ENCODE data around the gene AQP12B. TPM values are rescaled to one million over a fixed set of nuclear protein-coding genes. Genes with fewer than 3 reads are reported as not detected.

Gene AQP12B
- total and polyA plus RNA-seq, 2 of the 8 experiments (the other 6 are each of a cell fraction or from before 2014, with no cell fraction given) = not detected

- H2AK5ac ChIP-seq (ENCODE audit: low read depth, low read length) = no peak overlapping the region
- no peak overlapping the region; a peak in 1 of 7 replicates for H3K9ac ChIP-seq (replicated peaks in 1 of 4; ENCODE audit: extremely low read depth in 1 of 4, low read depth in 3 of 4, low read length in 3 of 4)
- POLR2A ChIA-PET (ENCODE audit: partially characterized antibody) = no interaction called here
- H4K20me1 ChIP-seq (replicated peaks in 1 of 2; ENCODE audit: control insufficient read depth in 1 of 2, insufficient read depth in 2 of 2, low read length in 2 of 2) = no peaks in the 10 kb centered on the region
- H2BK15ac ChIP-seq (ENCODE audit: low read length) = no peak overlapping the region
- no peak for DNase-seq (ENCODE audit: low read depth in 1 of 2, low spot score in 2 of 2)
- no peak overlapping the region for H3K14ac ChIP-seq (ENCODE audit: insufficient read length)
- H3K79me1 ChIP-seq (ENCODE audit: low read depth, low read length) = no peaks in the 10 kb centered on the region
- H3K23me2 ChIP-seq (ENCODE audit: low read depth, low read length) = no peaks in the 10 kb centered on the region
- 89% methylated on average over 18 of the region's 18 CpGs; no CpG with 5 or more reads in 1 of the 2 experiments for WGBS, 2 experiments (ENCODE audit: extremely low coverage in 1 of 2, insufficient coverage in 1 of 2, insufficient read length in 1 of 2, insufficient replicate concordance in 2 of 2, low coverage in 1 of 2, low lambda C conversion rate in 2 of 2, missing lambda C conversion rate in 1 of 2)
- no peak overlapping the region for H4K91ac ChIP-seq (replicated peaks; ENCODE audit: insufficient read length, low read length)
- FAIRE-seq = no peak
- H3K36me3 ChIP-seq (ENCODE audit: control insufficient read depth in 2 of 4, insufficient read depth in 4 of 4, low read length in 3 of 4) = no peaks in the 10 kb centered on the region
- H2BK120ac ChIP-seq (replicated peaks; ENCODE audit: low read depth, low read length) = no peak overlapping the region
- H3K4me1 ChIP-seq (replicated peaks in 1 of 4; ENCODE audit: control insufficient read depth in 3 of 4, insufficient read depth in 4 of 4, low read length in 3 of 4) = no peaks in the 10 kb centered on the region; a peak in 1 of 7 replicates
- H3K23ac ChIP-seq (ENCODE audit: insufficient read length) = no peak overlapping the region
- no peak overlapping the region for H2AFZ ChIP-seq (ENCODE audit: low read length)
- H3K56ac ChIP-seq (replicated peaks; ENCODE audit: insufficient read length, low read depth, low read length) = no peak overlapping the region
- no peak overlapping the region for H3K4ac ChIP-seq (replicated peaks; ENCODE audit: insufficient read length, low read depth, low read length)
- H3K9me3 ChIP-seq (ENCODE audit: insufficient read depth in 2 of 2, low read depth in 1 of 2, low read length in 1 of 2) = peaks cover 21 to 37% of the 10 kb centered on the region in 2 experiments
- no peak overlapping the region for H3K27ac ChIP-seq (ENCODE audit: low read depth, low read length)
- no peak overlapping the region for H2BK5ac ChIP-seq (ENCODE audit: low read depth, low read length)
- H2BK20ac ChIP-seq (ENCODE audit: low read length) = no peak overlapping the region
- CTCF ChIA-PET (ENCODE audit: partially characterized antibody) = interaction anchor here (1.2 kb wide), 1 partner anchor 73 kb away, joined by 3 read pairs; no protein-coding TSS in a partner anchor
- H3K18ac ChIP-seq (ENCODE audit: extremely low read depth, low read length) = no peak overlapping the region
- no peak overlapping the region for H3K4me2 ChIP-seq (ENCODE audit: insufficient read depth in 1 of 2, low read depth in 2 of 2, low read length in 2 of 2)
- H2BK12ac ChIP-seq (ENCODE audit: low read depth, low read length) = no peak overlapping the region
- no peaks in the 10 kb centered on the region for H3K79me2 ChIP-seq (ENCODE audit: control insufficient read depth in 1 of 2, insufficient read depth in 2 of 2, low read length in 2 of 2)
- H3K4me3 ChIP-seq (ENCODE audit: extremely low read depth in 1 of 4, insufficient read depth in 2 of 4, low read depth in 3 of 4, low read length in 4 of 4) = no peak overlapping the region
- no peak overlapping the region for H4K5ac ChIP-seq (ENCODE audit: insufficient read length, low read depth, low read length)
- H3K27me3 ChIP-seq (replicated peaks in 1 of 4; ENCODE audit: control insufficient read depth in 3 of 4, extremely low read depth in 1 of 4, insufficient read depth in 3 of 4, low read length in 3 of 4) = no peaks in the 10 kb centered on the region; a peak in 1 of 7 replicates
- H4K8ac ChIP-seq (ENCODE audit: extremely low read depth, insufficient read depth, low read length) = no peak overlapping the region
- TF ChIP-seq MAFK (IDR thresholded peaks at IDR 0.05; ENCODE audit: low read depth, low read length) = no peak
- no peak for TF ChIP-seq ATF3 (IDR thresholded peaks at IDR 0.05; ENCODE audit: insufficient read depth, low read depth, low read length)
- no peak for TF ChIP-seq RBBP5 (IDR thresholded peaks at IDR 0.05; ENCODE audit: borderline replicate concordance, low read depth, low read length)
- TF ChIP-seq SP2 (IDR thresholded peaks at IDR 0.05; ENCODE audit: low read length) = no peak
- TF ChIP-seq CTBP2 (IDR thresholded peaks at IDR 0.05; ENCODE audit: borderline replicate concordance, insufficient read depth, insufficient read length, low read length) = no peak
- no peak for TF ChIP-seq SUZ12 (IDR thresholded peaks at IDR 0.05; ENCODE audit: low read length)
- no peak for TF ChIP-seq SP4 (IDR thresholded peaks at IDR 0.05; ENCODE audit: low read length)
- TF ChIP-seq RNF2 (IDR thresholded peaks at IDR 0.05; ENCODE audit: borderline replicate concordance, low read depth, low read length, missing control alignments, poor library complexity, severe bottlenecking) = no peak
- TF ChIP-seq EP300 (IDR thresholded peaks at IDR 0.05; ENCODE audit: borderline replicate concordance in 1 of 2, low read depth in 2 of 2, low read length in 2 of 2) = no peak
- no peak for TF ChIP-seq CBX8 (IDR thresholded peaks at IDR 0.05; ENCODE audit: borderline replicate concordance, low read depth, low read length)
Measured at GRCh38 chr2:240638512-240639160, 44.0 kb downstream of the AQP12B start.
